HEK293T (cell line): Measurements from ENCODE around the gene PHACTR3.

Experiments used
- CTCF ChIA-PET: fragments of 350-600 bp; formaldehyde crosslinking; extraction: SDS; loops from one replicate; lab custom pipeline; 2021; ENCODE audit warnings: antibody characterized with exemption, inconsistent platforms; lab: Yijun Ruan, JAX
- POLR2A ChIA-PET: fragments of 350-600 bp; formaldehyde crosslinking; extraction: SDS; loops from one replicate; lab custom pipeline; 2020; ENCODE audit warnings: antibody characterized with exemption, inconsistent platforms; lab: Yijun Ruan, JAX
- DNase-seq: peaks from one replicate; pipeline ENCODE4 v3.0.0; 2012; ENCODE audit warnings: mixed read lengths; ENCODE audit errors: extremely low spot score
- ARNT ChIP-seq: fragments of 450-650 bp; IDR thresholded peaks from 2 replicates; pipeline ENCODE4 v1.6.1; 2017; ENCODE audit warnings: mild to moderate bottlenecking
- BHLHE40 ChIP-seq: fragments of 450-650 bp; IDR thresholded peaks from 2 replicates; pipeline ENCODE4 v1.6.1; 2016; ENCODE audit warnings: mild to moderate bottlenecking, moderate library complexity, borderline replicate concordance
- CTBP1 ChIP-seq: fragments of 450-650 bp; IDR thresholded peaks from 2 replicates; pipeline ENCODE4 v1.6.1; 2016; ENCODE audit warnings: borderline replicate concordance
- ELF4 ChIP-seq: fragments of 450-650 bp; IDR thresholded peaks from 2 replicates; pipeline ENCODE4 v1.6.1; 2017; ENCODE audit warnings: antibody characterized with exemption
- FOXA1 ChIP-seq: fragments of 450-650 bp; IDR thresholded peaks from 2 replicates; pipeline ENCODE4 v1.6.1; 2016; ENCODE audit warnings: mild to moderate bottlenecking
- FOXK2 ChIP-seq: fragments of 450-650 bp; IDR thresholded peaks from 2 replicates; pipeline ENCODE4 v1.6.1; 2016; ENCODE audit warnings: mild to moderate bottlenecking
- FOXM1 ChIP-seq: fragments of 450-650 bp; IDR thresholded peaks from 2 replicates; pipeline ENCODE4 v1.6.1; 2017; ENCODE audit warnings: mild to moderate bottlenecking, borderline replicate concordance
- HDGF ChIP-seq: fragments of 450-650 bp; IDR thresholded peaks from 2 replicates; pipeline ENCODE4 v1.6.1; 2017; ENCODE audit warnings: antibody characterized with exemption, borderline replicate concordance
- L3MBTL2 ChIP-seq: fragments of 450-650 bp; conservative IDR thresholded peaks from 2 replicates; pipeline ENCODE4 v1.6.1; 2016; ENCODE audit warnings: mild to moderate bottlenecking
- LEF1 ChIP-seq: fragments of 450-650 bp; IDR thresholded peaks from 2 replicates; pipeline ENCODE4 v1.6.1; 2017; ENCODE audit warnings: mild to moderate bottlenecking, borderline replicate concordance
- NFRKB ChIP-seq: fragments of 450-650 bp; IDR thresholded peaks from 2 replicates; pipeline ENCODE4 v1.6.1; 2016; ENCODE audit warnings: mild to moderate bottlenecking, moderate library complexity
- SP1 ChIP-seq: fragments of 450-650 bp; IDR thresholded peaks from 2 replicates; pipeline ENCODE4 v1.6.1; 2017
- SUZ12 ChIP-seq: fragments of 450-650 bp; IDR thresholded peaks from 2 replicates; pipeline ENCODE4 v1.6.1; 2016; ENCODE audit warnings: mild to moderate bottlenecking
- TARDBP ChIP-seq: fragments of 450-650 bp; IDR thresholded peaks from 2 replicates; pipeline ENCODE4 v1.6.1; 2016
- ZNF384 ChIP-seq: fragments of 450-650 bp; IDR thresholded peaks from 2 replicates; pipeline ENCODE4 v1.6.1; 2016
- TF ChIP-seq, protein P1 (sequence below): fragments of 450-650 bp; IDR thresholded peaks from 2 replicates; pipeline ENCODE4 v1.6.1; 2016

Gene PHACTR3

DNA sequence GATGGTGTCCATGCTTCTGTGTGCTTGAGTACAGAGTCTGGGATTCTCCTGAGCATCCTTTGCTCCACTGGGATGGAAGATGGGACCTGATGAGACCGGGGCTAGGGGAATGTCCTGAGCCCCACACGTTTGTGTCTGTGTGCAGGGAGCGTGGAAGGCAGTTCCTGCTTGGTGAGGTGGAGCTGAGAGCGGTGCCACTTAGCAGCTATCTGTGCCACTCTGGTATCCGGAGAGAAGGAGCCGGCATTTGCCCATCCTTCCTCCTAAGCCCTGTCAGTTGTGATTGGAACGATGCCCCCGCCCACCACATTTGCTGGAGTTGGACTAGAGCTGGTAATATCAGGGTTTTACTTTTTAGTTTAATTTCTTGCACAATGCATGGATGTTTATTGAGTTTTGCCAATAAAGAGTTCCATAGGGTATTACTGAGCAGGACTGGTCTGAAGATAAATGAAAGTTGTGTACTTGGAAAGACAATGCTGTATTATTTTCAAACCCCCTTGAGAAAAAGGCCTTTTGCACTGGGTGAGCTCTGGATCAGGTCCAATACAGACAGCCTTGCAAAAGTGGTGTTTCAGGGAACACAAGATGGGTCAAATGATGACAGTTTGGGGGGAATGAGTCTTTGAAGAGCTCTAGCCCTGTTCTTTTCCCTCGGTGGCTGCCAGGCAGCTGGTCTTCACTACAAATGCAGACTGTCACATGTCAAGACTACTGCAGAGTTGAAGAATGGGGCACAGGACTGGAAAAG is 198.3 kb downstream of the PHACTR3 start:
- DNase-seq: no peak
- TF ChIP-seq LEF1: no peak
- no peak for TF ChIP-seq SUZ12
- TF ChIP-seq ZNF384: no peak
- no peak for TF ChIP-seq FOXA1
- no peak for TF ChIP-seq SP1
- TF ChIP-seq CTBP1: no peak
- no peak for TF ChIP-seq NFRKB
- TF ChIP-seq ELF4: no peak
- no peak for TF ChIP-seq BHLHE40
- TF ChIP-seq FOXK2: no peak
- TF ChIP-seq, protein P1, sequence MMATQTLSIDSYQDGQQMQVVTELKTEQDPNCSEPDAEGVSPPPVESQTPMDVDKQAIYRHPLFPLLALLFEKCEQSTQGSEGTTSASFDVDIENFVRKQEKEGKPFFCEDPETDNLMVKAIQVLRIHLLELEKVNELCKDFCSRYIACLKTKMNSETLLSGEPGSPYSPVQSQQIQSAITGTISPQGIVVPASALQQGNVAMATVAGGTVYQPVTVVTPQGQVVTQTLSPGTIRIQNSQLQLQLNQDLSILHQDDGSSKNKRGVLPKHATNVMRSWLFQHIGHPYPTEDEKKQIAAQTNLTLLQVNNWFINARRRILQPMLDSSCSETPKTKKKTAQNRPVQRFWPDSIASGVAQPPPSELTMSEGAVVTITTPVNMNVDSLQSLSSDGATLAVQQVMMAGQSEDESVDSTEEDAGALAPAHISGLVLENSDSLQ: no peak
- TF ChIP-seq ARNT: no peak
- no peak for TF ChIP-seq FOXM1
- TF ChIP-seq HDGF: no peak
- no peak for TF ChIP-seq L3MBTL2
- no peak for TF ChIP-seq TARDBP
- ChIA-PET POLR2A (no interaction called here), CTCF (no interaction called here)

- ChIA-PET CTCF (no interaction called here), POLR2A (no interaction called here)
- TF ChIP-seq BHLHE40 (no peak), ARNT (no peak), FOXK2 (no peak), SP1 (no peak), NFRKB (no peak), ZNF384 (no peak), ELF4 (no peak), LEF1 (no peak), TARDBP (no peak), SUZ12 (no peak), CTBP1 (no peak), FOXA1 (no peak), L3MBTL2 (no peak), HDGF (no peak), FOXM1 (no peak)
- TF ChIP-seq, protein P1: no peak
- DNase-seq: no peak
These were observed 200.0 kb downstream of the PHACTR3 start for GRCh38 chr20:59804347-59804746.

DNA sequence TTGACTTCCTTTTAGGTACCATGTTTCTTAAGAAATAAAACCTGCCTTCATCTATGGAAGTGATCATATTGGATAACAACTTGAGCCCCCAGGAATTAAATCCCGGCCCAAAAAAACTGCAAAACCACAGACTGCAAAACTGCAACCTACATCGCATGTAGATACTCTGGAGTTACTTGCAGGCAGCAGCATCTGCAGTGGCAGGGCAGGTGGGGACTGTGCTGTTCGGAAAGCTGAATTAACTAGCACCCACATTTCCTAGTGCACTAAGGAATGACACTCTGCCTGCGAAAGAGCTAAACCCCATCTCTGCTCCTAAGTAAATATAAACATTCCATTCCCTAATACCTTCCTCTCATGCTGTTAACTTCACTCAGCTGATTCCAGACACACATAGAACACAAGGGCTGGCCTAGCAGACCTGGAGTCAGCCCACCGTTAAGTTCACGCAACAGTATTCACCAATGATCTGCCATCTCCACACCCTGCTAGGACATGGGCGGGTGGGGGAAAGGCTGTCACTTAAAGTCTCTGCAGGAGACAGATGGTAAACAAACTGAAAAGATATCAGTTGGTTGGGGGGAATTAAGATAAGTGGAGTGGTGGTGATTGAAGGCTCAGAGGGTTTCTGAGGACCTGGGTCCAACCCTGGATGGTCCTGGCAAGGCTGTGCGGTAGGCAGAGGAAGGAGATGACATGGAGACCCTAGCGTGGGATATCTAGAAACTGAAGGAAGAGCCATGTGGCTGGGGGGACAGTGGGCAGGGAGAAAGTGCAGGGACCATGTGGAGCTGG is 200.7 kb downstream of the PHACTR3 start:
- TF ChIP-seq FOXM1 (no peak), SUZ12 (no peak), ELF4 (no peak), HDGF (no peak), ARNT (no peak), NFRKB (no peak), BHLHE40 (no peak), LEF1 (no peak), SP1 (no peak), CTBP1 (no peak), ZNF384 (no peak), FOXK2 (no peak), TARDBP (no peak), L3MBTL2 (no peak), FOXA1 (no peak)
- TF ChIP-seq, protein P1: no peak
- no peak for DNase-seq
- CTCF ChIA-PET: no interaction called here
- POLR2A ChIA-PET: no interaction called here

GRCh38 chr20:59805786-59806577 is 201.6 kb downstream of the PHACTR3 start:
- ChIA-PET POLR2A (no interaction called here), CTCF (no interaction called here)
- no peak for TF ChIP-seq TARDBP

DNA sequence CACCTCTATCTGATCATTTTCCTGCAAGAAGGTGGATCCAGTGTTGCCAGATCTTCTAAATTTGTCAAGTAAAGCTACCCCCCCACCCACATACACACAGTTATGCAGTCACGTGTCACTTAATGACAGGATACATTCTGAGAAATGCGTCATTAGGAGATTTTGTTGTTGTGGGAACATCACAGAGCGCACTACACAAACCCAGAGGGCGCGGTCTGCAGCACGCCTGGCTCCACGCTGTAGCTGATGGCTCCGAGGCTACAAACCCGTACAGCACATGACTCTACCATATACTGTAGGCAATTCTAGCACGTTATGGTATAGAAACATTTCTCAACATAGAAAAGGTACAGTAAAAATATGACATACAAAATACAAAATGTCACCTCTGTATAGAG is 202.2 kb downstream of the PHACTR3 start:
- CTCF ChIA-PET: interaction anchor here (0.8 kb wide), 1 partner anchor 43 kb away, joined by 3 read pairs; no protein-coding TSS in a partner anchor

More at GRCh38 chr20:59805786-59806577, 201.6 kb downstream of the PHACTR3 start:
- no peak for DNase-seq

More for the DNA sequence above, 202.2 kb downstream of the PHACTR3 start:
- no peak for DNase-seq
- no peak for TF ChIP-seq SP1
- POLR2A ChIA-PET: no interaction called here
